NT2/D1 (cell line): ENCODE results near the gene TMEM273.

Experiments
- SUZ12 ChIP-seq: IDR thresholded peaks from 2 replicates; pipeline ENCODE4 v1.6.1; 2011; ENCODE audit not compliant: insufficient read length, insufficient read depth; ENCODE audit errors: extremely low read depth
- ZNF274 ChIP-seq: IDR thresholded peaks from 2 replicates; pipeline ENCODE4 v1.6.1; 2011; ENCODE audit warnings: mild to moderate bottlenecking, low read depth, low read length

DNA sequence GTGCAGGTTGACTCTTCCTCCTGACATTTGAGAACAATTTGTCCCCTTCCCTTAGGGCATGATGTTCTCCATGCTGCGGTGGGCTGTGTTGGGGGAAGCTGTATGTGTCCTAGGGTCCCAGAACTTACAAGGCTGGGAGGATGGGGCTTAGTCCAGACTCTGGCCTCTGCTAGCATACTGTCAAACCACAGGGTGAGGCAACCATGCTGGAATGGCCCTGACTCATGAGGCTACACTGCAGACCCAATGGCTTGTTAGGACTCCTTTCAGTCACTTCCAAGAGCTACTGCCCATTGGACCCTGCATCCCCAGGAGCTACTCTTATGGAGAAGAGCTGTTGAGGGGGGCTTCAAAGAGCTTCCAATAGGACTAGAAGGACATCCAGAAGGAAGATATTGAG lies 34.2 kb downstream of the TMEM273 start:
- TF ChIP-seq ZNF274 (no peak), SUZ12 (no peak)
